Measurements from ENCODE around the gene STXBP5. TPM values are rescaled to one million over a fixed set of nuclear protein-coding genes. Genes with fewer than 3 reads are reported as not detected.

The STXBP5 gene
- total and polyA plus RNA-seq, 9 of the 15 experiments (the other 6 are each of a cell fraction or from before 2014, with no cell fraction given): 23.3 to 172 (median 71.5) TPM

- TF ChIP-seq PRDM10 (IDR thresholded peaks at IDR 0.05; ENCODE audit: partially characterized antibody): no peak
- TF ChIP-seq ZNF668 (CRISPR knock-in tag; IDR thresholded peaks at IDR 0.05): no peak
- TF ChIP-seq ZNF507 (tag; conservative IDR thresholded peaks at IDR 0.05): no peak
Observed at GRCh38 chr6:147212622-147213021, 8.4 kb downstream of the STXBP5 start (continued).

GRCh38 chr6:147213772-147214171, 9.6 kb downstream of the STXBP5 start:
- Histone ChIP-seq H4K20me1 (replicated peaks; ENCODE audit: control insufficient read depth, insufficient read depth, low read length) (no peaks in the 10 kb centered on the region), H3K27ac (ENCODE audit: extremely low read depth, low read depth, low read length) (peak overlapping the region; percentile 12; the same call in 1 of the 3 replicates), H3K4me2 (ENCODE audit: insufficient read depth, low read length) (no peak overlapping the region), H3K27me3 (ENCODE audit: control insufficient read depth in 2 of 2, insufficient read depth in 2 of 2, low read length in 2 of 2) (no peaks in the 10 kb centered on the region), H3K4me3 (no peak overlapping the region), H3K9me1 (ENCODE audit: control insufficient read depth, insufficient read depth, low read length) (no peaks in the 10 kb centered on the region), H3K9me3 (replicated peaks; ENCODE audit: control insufficient read depth, insufficient read depth, low read depth, low read length) (no peaks in the 10 kb centered on the region), H2AFZ (ENCODE audit: low read depth, low read length) (no peak overlapping the region), H3K9ac (ENCODE audit: insufficient read depth in 1 of 2, low read depth in 2 of 2, low read length in 2 of 2) (no peak overlapping the region), H3K36me3 (ENCODE audit: control insufficient read depth, insufficient read depth, low read length) (peaks cover 90% of the 10 kb centered on the region), H3K79me2 (ENCODE audit: control insufficient read depth, insufficient read depth, low read length) (peaks cover 100% of the 10 kb centered on the region), H3K4me1 (replicated peaks in 1 of 2; ENCODE audit: control insufficient read depth in 2 of 2, insufficient read depth in 2 of 2, low read length in 2 of 2) (peaks cover 4 to 43% of the 10 kb centered on the region in 2 experiments)
- FAIRE-seq: no peak
- CTCF ChIA-PET (ENCODE audit: low intra/inter-chr PET ratio): no interaction called here
- intact Hi-C loops (cut with micrococcal nuclease): no loop called here
- no peak for ATAC-seq
- no TSS peak for BruUV-seq (replicated peaks)
- POLR2A ChIA-PET: interaction anchor here (0.8 to 1.3 kb wide), 3 partner anchors 9 to 323 kb away, joined by 3 to 5 read pairs (median 3); no protein-coding TSS in a partner anchor
- DNase-seq (ENCODE audit: extremely low read depth in 1 of 4, low spot score in 3 of 4): no peak
- in situ Hi-C loops (cut with MboI): loop anchor here (25.0 kb wide), 1 partner anchor 326 kb away; no protein-coding TSS in a partner anchor
- 86% methylated on average over 1 of the region's 1 CpG for WGBS (ENCODE audit: insufficient coverage, low coverage, missing lambda C conversion rate)
- TF ChIP-seq, protein P1, sequence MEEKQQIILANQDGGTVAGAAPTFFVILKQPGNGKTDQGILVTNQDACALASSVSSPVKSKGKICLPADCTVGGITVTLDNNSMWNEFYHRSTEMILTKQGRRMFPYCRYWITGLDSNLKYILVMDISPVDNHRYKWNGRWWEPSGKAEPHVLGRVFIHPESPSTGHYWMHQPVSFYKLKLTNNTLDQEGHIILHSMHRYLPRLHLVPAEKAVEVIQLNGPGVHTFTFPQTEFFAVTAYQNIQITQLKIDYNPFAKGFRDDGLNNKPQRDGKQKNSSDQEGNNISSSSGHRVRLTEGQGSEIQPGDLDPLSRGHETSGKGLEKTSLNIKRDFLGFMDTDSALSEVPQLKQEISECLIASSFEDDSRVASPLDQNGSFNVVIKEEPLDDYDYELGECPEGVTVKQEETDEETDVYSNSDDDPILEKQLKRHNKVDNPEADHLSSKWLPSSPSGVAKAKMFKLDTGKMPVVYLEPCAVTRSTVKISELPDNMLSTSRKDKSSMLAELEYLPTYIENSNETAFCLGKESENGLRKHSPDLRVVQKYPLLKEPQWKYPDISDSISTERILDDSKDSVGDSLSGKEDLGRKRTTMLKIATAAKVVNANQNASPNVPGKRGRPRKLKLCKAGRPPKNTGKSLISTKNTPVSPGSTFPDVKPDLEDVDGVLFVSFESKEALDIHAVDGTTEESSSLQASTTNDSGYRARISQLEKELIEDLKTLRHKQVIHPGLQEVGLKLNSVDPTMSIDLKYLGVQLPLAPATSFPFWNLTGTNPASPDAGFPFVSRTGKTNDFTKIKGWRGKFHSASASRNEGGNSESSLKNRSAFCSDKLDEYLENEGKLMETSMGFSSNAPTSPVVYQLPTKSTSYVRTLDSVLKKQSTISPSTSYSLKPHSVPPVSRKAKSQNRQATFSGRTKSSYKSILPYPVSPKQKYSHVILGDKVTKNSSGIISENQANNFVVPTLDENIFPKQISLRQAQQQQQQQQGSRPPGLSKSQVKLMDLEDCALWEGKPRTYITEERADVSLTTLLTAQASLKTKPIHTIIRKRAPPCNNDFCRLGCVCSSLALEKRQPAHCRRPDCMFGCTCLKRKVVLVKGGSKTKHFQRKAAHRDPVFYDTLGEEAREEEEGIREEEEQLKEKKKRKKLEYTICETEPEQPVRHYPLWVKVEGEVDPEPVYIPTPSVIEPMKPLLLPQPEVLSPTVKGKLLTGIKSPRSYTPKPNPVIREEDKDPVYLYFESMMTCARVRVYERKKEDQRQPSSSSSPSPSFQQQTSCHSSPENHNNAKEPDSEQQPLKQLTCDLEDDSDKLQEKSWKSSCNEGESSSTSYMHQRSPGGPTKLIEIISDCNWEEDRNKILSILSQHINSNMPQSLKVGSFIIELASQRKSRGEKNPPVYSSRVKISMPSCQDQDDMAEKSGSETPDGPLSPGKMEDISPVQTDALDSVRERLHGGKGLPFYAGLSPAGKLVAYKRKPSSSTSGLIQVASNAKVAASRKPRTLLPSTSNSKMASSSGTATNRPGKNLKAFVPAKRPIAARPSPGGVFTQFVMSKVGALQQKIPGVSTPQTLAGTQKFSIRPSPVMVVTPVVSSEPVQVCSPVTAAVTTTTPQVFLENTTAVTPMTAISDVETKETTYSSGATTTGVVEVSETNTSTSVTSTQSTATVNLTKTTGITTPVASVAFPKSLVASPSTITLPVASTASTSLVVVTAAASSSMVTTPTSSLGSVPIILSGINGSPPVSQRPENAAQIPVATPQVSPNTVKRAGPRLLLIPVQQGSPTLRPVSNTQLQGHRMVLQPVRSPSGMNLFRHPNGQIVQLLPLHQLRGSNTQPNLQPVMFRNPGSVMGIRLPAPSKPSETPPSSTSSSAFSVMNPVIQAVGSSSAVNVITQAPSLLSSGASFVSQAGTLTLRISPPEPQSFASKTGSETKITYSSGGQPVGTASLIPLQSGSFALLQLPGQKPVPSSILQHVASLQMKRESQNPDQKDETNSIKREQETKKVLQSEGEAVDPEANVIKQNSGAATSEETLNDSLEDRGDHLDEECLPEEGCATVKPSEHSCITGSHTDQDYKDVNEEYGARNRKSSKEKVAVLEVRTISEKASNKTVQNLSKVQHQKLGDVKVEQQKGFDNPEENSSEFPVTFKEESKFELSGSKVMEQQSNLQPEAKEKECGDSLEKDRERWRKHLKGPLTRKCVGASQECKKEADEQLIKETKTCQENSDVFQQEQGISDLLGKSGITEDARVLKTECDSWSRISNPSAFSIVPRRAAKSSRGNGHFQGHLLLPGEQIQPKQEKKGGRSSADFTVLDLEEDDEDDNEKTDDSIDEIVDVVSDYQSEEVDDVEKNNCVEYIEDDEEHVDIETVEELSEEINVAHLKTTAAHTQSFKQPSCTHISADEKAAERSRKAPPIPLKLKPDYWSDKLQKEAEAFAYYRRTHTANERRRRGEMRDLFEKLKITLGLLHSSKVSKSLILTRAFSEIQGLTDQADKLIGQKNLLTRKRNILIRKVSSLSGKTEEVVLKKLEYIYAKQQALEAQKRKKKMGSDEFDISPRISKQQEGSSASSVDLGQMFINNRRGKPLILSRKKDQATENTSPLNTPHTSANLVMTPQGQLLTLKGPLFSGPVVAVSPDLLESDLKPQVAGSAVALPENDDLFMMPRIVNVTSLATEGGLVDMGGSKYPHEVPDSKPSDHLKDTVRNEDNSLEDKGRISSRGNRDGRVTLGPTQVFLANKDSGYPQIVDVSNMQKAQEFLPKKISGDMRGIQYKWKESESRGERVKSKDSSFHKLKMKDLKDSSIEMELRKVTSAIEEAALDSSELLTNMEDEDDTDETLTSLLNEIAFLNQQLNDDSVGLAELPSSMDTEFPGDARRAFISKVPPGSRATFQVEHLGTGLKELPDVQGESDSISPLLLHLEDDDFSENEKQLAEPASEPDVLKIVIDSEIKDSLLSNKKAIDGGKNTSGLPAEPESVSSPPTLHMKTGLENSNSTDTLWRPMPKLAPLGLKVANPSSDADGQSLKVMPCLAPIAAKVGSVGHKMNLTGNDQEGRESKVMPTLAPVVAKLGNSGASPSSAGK (IDR thresholded peaks at IDR 0.05): 0 out of 2 replicates have a peak, but pooled peaks have one; percentile 5

Measured in K562 (cell line).